SK-N-SH treated with all-trans-retinoic acid at 6 μM for 48 hours (cell line): ENCODE data around the gene GZMA.

Experiments used
- TOX ChIP-seq: fragments of 250-450 bp; sonication (Bioruptor Pico); IDR thresholded peaks from 2 replicates; pipeline ENCODE4 v1.8.0; 2021; ENCODE audit warnings: mild to moderate bottlenecking, moderate library complexity, borderline replicate concordance
- ZC3H10 ChIP-seq: fragments of 250-450 bp; sonication (Bioruptor Pico); IDR thresholded peaks from 2 replicates; pipeline ENCODE4 v1.5.1; 2021; ENCODE audit warnings: mild to moderate bottlenecking, moderate library complexity
- ZFP30 ChIP-seq: fragments of 450-650 bp; formaldehyde crosslinking; IDR thresholded peaks from 2 replicates; pipeline ENCODE4 v1.5.0; 2022; ENCODE audit warnings: mild to moderate bottlenecking, moderate library complexity
- ZNF70 ChIP-seq: fragments of 450-650 bp; formaldehyde crosslinking; IDR thresholded peaks from 2 replicates; pipeline ENCODE4 v1.5.0; 2020; ENCODE audit warnings: mild to moderate bottlenecking, moderate library complexity
- TF ChIP-seq, protein P1 (sequence below): fragments of 250-450 bp; sonication (Bioruptor Pico); IDR thresholded peaks from 2 replicates; pipeline ENCODE4 v1.8.0; 2020; ENCODE audit warnings: mild to moderate bottlenecking, moderate library complexity, borderline replicate concordance

- TF ChIP-seq ZC3H10 (CRISPR knock-in tag) (no peak), ZFP30 (CRISPR knock-in tag) (no peak), ZNF70 (no peak), TOX (CRISPR knock-in tag) (no peak)
- TF ChIP-seq, protein P1, sequence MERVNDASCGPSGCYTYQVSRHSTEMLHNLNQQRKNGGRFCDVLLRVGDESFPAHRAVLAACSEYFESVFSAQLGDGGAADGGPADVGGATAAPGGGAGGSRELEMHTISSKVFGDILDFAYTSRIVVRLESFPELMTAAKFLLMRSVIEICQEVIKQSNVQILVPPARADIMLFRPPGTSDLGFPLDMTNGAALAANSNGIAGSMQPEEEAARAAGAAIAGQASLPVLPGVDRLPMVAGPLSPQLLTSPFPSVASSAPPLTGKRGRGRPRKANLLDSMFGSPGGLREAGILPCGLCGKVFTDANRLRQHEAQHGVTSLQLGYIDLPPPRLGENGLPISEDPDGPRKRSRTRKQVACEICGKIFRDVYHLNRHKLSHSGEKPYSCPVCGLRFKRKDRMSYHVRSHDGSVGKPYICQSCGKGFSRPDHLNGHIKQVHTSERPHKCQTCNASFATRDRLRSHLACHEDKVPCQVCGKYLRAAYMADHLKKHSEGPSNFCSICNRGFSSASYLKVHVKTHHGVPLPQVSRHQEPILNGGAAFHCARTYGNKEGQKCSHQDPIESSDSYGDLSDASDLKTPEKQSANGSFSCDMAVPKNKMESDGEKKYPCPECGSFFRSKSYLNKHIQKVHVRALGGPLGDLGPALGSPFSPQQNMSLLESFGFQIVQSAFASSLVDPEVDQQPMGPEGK (CRISPR knock-in tag), result no peak
Observed at GRCh38 chr5:55073211-55073610, 29.2 kb upstream of the GZMA start.
